HepG2 (cell line): ENCODE data around the gene CCDC106. TPM values are rescaled to one million over a fixed set of nuclear protein-coding genes. Genes with fewer than 3 reads are reported as not detected.

Source experiments
- ATAC-seq: fragments of 200-7000 bp; cut with Tn5 transposase; 3 replicates; pipeline ENCODE4 v1.9.1; 2020; ENCODE audit warnings: mild to moderate bottlenecking, moderate library complexity
- BruUV-seq: library from RNA; stranded (reverse); fragments of 400-500 nt; replicated peaks from 2 replicates; lab custom pipeline; 2021; lab: Mats Ljungman, UMichigan
- CTCF ChIA-PET: fragments of 300-600 bp; formaldehyde crosslinking; extraction: SDS; loops from one replicate; lab custom pipeline; 2021; ENCODE audit warnings: low total read pairs, inconsistent platforms, low intra/inter-chr PET ratio; lab: Yijun Ruan, JAX
- POLR2A ChIA-PET: fragments of 350-600 bp; sonication (Branson Sonifier 250); formaldehyde crosslinking; loops from one replicate; lab custom pipeline; 2020; ENCODE audit warnings: antibody characterized with exemption, inconsistent platforms; lab: Yijun Ruan, JAX
- DNase-seq: peaks from one replicate; pipeline ENCODE4 v3.0.0-alpha.2; 2015; ENCODE audit warnings: low spot score
- FAIRE-seq: peaks from 3 replicates; lab custom pipeline; 2011; peaks lifted over from hg19 to GRCh38; lab: Jason Lieb, UNC
- H2AFZ ChIP-seq: one replicate; pipeline ENCODE4 v1.6.1; 2011; ENCODE audit warnings: low read length, inconsistent platforms
- H3K27ac ChIP-seq: fragments of 300-600 bp; 3 replicates; pipeline ENCODE4 v1.8.0; 2011; ENCODE audit warnings: mixed run types, mild to moderate bottlenecking, mixed read lengths, low read length, inconsistent platforms; ENCODE audit not compliant: insufficient read depth; ENCODE audit errors: extremely low read length
- H3K27me3 ChIP-seq, 2 experiments: fragments of 200-600 bp in 1 of 2; 2 replicates in 1 of 2; 3 replicates in 1 of 2; pipeline versions ENCODE4 v1.6.0 to v1.8.0; 2011; ENCODE audit warnings: low read length in 2 of 2, mild to moderate bottlenecking in 2 of 2, moderate library complexity in 2 of 2, inconsistent platforms in 1 of 2; ENCODE audit not compliant: insufficient read depth in 2 of 2, control insufficient read depth in 1 of 2
- H3K36me3 ChIP-seq, 2 experiments: fragments of 200-600 bp in 1 of 2; replicated peaks in 1 of 2; 2 replicates in 1 of 2; 3 replicates in 1 of 2; pipeline versions ENCODE4 v1.5.1 to v1.8.0; 2011; ENCODE audit warnings: low read length in 2 of 2, inconsistent platforms in 1 of 2; ENCODE audit not compliant: insufficient read depth in 2 of 2, control insufficient read depth in 1 of 2
- H3K4me1 ChIP-seq: 2 replicates; pipeline ENCODE4 v1.5.1; 2012; ENCODE audit warnings: low read length, inconsistent platforms; ENCODE audit not compliant: insufficient read depth
- H3K4me2 ChIP-seq: 2 replicates; pipeline ENCODE4 v1.6.0; 2011; ENCODE audit warnings: low read depth, low read length, inconsistent platforms
- H3K4me3 ChIP-seq, 3 experiments: fragments of 200-600 bp in 1 of 3; sonication (generic), shearing (Covaris generic) in 1 of 3; replicated peaks in 1 of 3; 2 replicates each; pipeline ENCODE4 v1.5.1; 2011 to 2016; ENCODE audit warnings: low read length in 3 of 3, inconsistent platforms in 2 of 3, low read depth in 2 of 3, mild to moderate bottlenecking in 2 of 3, control low read depth in 1 of 3, mixed read lengths in 1 of 3; ENCODE audit not compliant: insufficient read depth in 1 of 3
- H3K79me2 ChIP-seq: one replicate; pipeline ENCODE4 v1.6.1; 2011; ENCODE audit warnings: low read length, inconsistent platforms; ENCODE audit not compliant: insufficient read depth
- H3K9ac ChIP-seq: 2 replicates; pipeline ENCODE4 v1.6.0; 2011; ENCODE audit warnings: mild to moderate bottlenecking, low read depth, low read length, inconsistent platforms; ENCODE audit not compliant: insufficient read depth
- H3K9me3 ChIP-seq: 2 replicates; pipeline ENCODE4 v1.5.1; 2012; ENCODE audit warnings: mild to moderate bottlenecking, low read length
- H4K20me1 ChIP-seq: 2 replicates; pipeline ENCODE4 v1.6.0; 2011; ENCODE audit warnings: inconsistent platforms, mild to moderate bottlenecking, low read length, moderate library complexity; ENCODE audit not compliant: insufficient read depth
- AGO2 ChIP-seq: fragments of 200-400 bp; formaldehyde crosslinking; optimal IDR thresholded peaks from 2 replicates; pipeline ENCODE3; 2017; ENCODE audit warnings: mild to moderate bottlenecking, low read depth, low read length, moderate library complexity
- GABPB1 ChIP-seq: IDR thresholded peaks from 2 replicates; pipeline ENCODE4 v1.6.1; 2016; ENCODE audit warnings: mild to moderate bottlenecking, missing genetic modification reagents, moderate library complexity, missing compliant biosample characterization
- HNF4G ChIP-seq, 2 experiments: sonication (generic) in 1 of 2; formaldehyde crosslinking in 1 of 2; IDR thresholded peaks; 2 replicates each; pipeline versions ENCODE4 v1.4.0 to v1.6.1; 2011 to 2020; ENCODE audit warnings: borderline replicate concordance in 2 of 2, low read depth in 2 of 2, mild to moderate bottlenecking in 2 of 2, low read length in 1 of 2, missing genetic modification reagents in 1 of 2, moderate library complexity in 1 of 2
- KLF16 ChIP-seq, 2 experiments: sonication (generic) in 1 of 2; formaldehyde crosslinking in 1 of 2; IDR thresholded peaks; 2 replicates each; pipeline versions ENCODE4 v1.6.1 to v1.8.0; 2016 to 2023; ENCODE audit warnings: missing genetic modification reagents in 2 of 2, missing compliant biosample characterization in 1 of 2
- PRPF4 ChIP-seq: fragments of 200-400 bp; formaldehyde crosslinking; IDR thresholded peaks from 2 replicates; pipeline ENCODE4 v1.6.1; 2016; ENCODE audit warnings: low read length, low read depth; ENCODE audit not compliant: poor library complexity, severe bottlenecking
- RBFOX2 ChIP-seq: fragments of 200-400 bp; formaldehyde crosslinking; IDR thresholded peaks from 2 replicates; pipeline ENCODE4 v1.6.1; 2017; ENCODE audit warnings: low read depth, mild to moderate bottlenecking, low read length
- REXO4 ChIP-seq: sonication (generic); formaldehyde crosslinking; IDR thresholded peaks from 2 replicates; pipeline ENCODE4 v1.8.0; 2022; ENCODE audit warnings: missing genetic modification reagents, mild to moderate bottlenecking, borderline replicate concordance
- SALL1 ChIP-seq: sonication (generic); formaldehyde crosslinking; IDR thresholded peaks from 2 replicates; pipeline ENCODE4 v1.8.0; 2022; ENCODE audit warnings: mild to moderate bottlenecking, missing genetic modification reagents
- SIX1 ChIP-seq: sonication (generic); formaldehyde crosslinking; IDR thresholded peaks from 2 replicates; pipeline ENCODE4 v1.4.0; 2020; ENCODE audit warnings: missing genetic modification reagents, borderline replicate concordance
- TBX2 ChIP-seq: sonication (generic); formaldehyde crosslinking; IDR thresholded peaks from 2 replicates; pipeline ENCODE4 v1.5.0; 2020; ENCODE audit warnings: missing genetic modification reagents, mild to moderate bottlenecking, borderline replicate concordance
- YEATS2 ChIP-seq: sonication (generic); formaldehyde crosslinking; IDR thresholded peaks from 2 replicates; pipeline ENCODE4 v1.4.0; 2020; ENCODE audit warnings: missing genetic modification reagents, borderline replicate concordance
- ZNF564 ChIP-seq: sonication (generic); formaldehyde crosslinking; IDR thresholded peaks from 2 replicates; pipeline ENCODE4 v1.8.1; 2023; ENCODE audit warnings: mild to moderate bottlenecking, missing genetic modification reagents
- ZNF776 ChIP-seq: sonication (generic); formaldehyde crosslinking; IDR thresholded peaks from 2 replicates; pipeline ENCODE4 v1.4.0; 2020; ENCODE audit warnings: mild to moderate bottlenecking, missing genetic modification reagents
- WGBS: methylation state at CpG from one replicate; pipeline ENCODE4 v1.1.6; 2017; ENCODE audit warnings: low lambda C conversion rate; 5-methylcytosine and 5-hydroxymethylcytosine counted together
- in situ Hi-C: cut with HindIII; loops from 2 replicates; pipeline ENCODE4 v1.10.0; 2017; ENCODE audit warnings: low pct_unique_long_range_greater_than_20kb; ENCODE audit not compliant: extremely low pct_ligation_motif_present
- intact Hi-C: fragments of 100-400 bp; cut with micrococcal nuclease; formaldehyde crosslinking; loops from one replicate; pipeline ENCODE4 v1.10.0; 2022; ENCODE audit not compliant: unreplicated experiment
- polyA plus RNA-seq, 8 experiments: library from polyadenylated mRNA; depleted of rRNA in 3 of 8; stranded (reverse) in 7 of 8; unstranded in 1 of 8; fragments of >200 nt; fragmentation: Illumina TruSeq in 4 of 8; extraction: Trizol in 4 of 8; gene quantifications; 2 replicates each; pipeline versions ENCODE4 v1.2.1 to v1.2.3, GENCODE V29; 2011 to 2016; ENCODE audit warnings: low read depth in 4 of 8, missing spikeins in 1 of 8, mixed read lengths in 1 of 8; ENCODE audit not compliant: insufficient read depth in 1 of 8
- total RNA-seq, 5 experiments: library from RNA; depleted of rRNA; stranded (reverse); fragments of >200 nt; fragmentation: Illumina TruSeq; extraction: Trizol; gene quantifications; 2 replicates each; pipeline ENCODE4 v1.2.3, GENCODE V29; 2016; ENCODE audit warnings: low read depth in 1 of 5
- TF ChIP-seq, protein P1 (sequence below): IDR thresholded peaks from 2 replicates; pipeline ENCODE4 v1.6.1; 2016; ENCODE audit warnings: low read depth
- TF ChIP-seq, protein P2 (sequence below): sonication (generic); formaldehyde crosslinking; IDR thresholded peaks from 2 replicates; pipeline ENCODE4 v1.4.0; 2020; ENCODE audit warnings: mild to moderate bottlenecking, missing genetic modification reagents
- TF ChIP-seq, protein P3 (sequence below): IDR thresholded peaks from 2 replicates; pipeline ENCODE4 v1.6.1; 2018; ENCODE audit warnings: missing genetic modification reagents

Gene CCDC106
- total and polyA plus RNA-seq, 2 of the 13 experiments (the other 11 are each of a cell fraction or from before 2014, with no cell fraction given), result 4.7 to 8.8 TPM

DNA sequence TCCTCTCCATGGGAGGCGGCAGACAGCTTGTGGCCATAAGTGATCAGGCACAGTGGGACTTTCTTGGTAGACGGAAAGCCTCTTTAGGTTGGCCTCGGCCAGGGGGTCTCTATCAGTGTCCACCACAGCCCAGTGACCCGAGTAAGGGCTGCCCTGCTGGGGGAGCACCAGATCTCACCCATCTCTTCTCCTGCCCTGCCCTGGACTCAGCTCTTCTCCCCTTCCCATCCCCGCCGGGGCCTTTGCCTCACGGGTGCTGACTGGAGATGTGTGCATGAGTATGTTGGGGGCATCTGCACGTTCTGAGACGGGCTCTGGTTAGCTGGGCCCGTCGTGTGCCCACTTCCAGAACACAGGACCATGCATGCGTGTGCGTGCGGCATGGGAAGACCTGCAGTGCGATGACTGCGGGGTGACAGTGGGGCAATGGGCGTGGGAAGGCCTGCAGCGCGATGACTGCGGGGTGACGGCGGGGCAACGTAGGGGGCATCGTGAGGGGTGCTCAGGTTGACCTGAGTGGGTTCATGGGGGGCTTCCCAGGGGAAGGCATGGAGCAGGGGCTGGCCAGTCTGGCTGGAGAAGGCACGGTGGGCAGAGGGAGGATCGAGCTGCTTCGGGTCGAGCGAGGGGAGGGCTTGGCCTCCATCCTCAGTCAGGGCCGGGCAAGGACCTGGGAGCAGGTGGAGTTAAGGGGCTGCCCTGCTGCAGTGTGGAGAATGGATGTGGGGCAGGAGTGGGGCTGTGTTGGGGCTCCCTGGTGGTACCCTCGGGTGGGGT is 42.9 kb downstream of the CCDC106 start:
- no peak overlapping the region for H2AFZ ChIP-seq
- H3K4me2 ChIP-seq, result no peak overlapping the region
- in situ Hi-C loops (no loop called here), intact Hi-C loops (no loop called here)
- ChIA-PET POLR2A (no interaction called here), CTCF (no interaction called here)
- peaks cover 4% of the 10 kb centered on the region for H3K79me2 ChIP-seq
- no peak overlapping the region for H3K9ac ChIP-seq
- WGBS, result over 99% methylated on average over 30 of the region's 31 CpGs
- H3K36me3 ChIP-seq, result peaks cover 24 to 61% of the 10 kb centered on the region in 2 experiments; a peak in 4 of 5 replicates
- no TSS peak for BruUV-seq
- H3K9me3 ChIP-seq, result no peaks in the 10 kb centered on the region
- H3K4me1 ChIP-seq, result peaks cover 20% of the 10 kb centered on the region; the same call in 1 of the 2 replicates
- FAIRE-seq (no peak), ATAC-seq (no peak), DNase-seq (no peak)
- TF ChIP-seq SIX1 (CRISPR knock-in tag) (no peak), AGO2 (peak; percentile 16), HNF4G (IDR thresholded peaks at IDR 0.05; ENCODE audit: borderline replicate concordance, low read depth, low read length) (no peak), HNF4G (CRISPR knock-in tag; IDR thresholded peaks at IDR 0.05; ENCODE audit: borderline replicate concordance, low read depth) (no peak), YEATS2 (CRISPR knock-in tag) (no peak), ZNF776 (no peak), KLF16 (CRISPR knock-in tag; IDR thresholded peaks at IDR 0.05) (no peak), RBFOX2 (peak; percentile 35; the same call in 1 of the 2 replicates), GABPB1 (CRISPR knock-in tag) (no peak), REXO4 (CRISPR knock-in tag) (no peak), TBX2 (CRISPR knock-in tag) (no peak), SALL1 (CRISPR knock-in tag) (no peak), PRPF4 (no peak), ZNF564 (CRISPR knock-in tag) (no peak)
- TF ChIP-seq, protein P1, sequence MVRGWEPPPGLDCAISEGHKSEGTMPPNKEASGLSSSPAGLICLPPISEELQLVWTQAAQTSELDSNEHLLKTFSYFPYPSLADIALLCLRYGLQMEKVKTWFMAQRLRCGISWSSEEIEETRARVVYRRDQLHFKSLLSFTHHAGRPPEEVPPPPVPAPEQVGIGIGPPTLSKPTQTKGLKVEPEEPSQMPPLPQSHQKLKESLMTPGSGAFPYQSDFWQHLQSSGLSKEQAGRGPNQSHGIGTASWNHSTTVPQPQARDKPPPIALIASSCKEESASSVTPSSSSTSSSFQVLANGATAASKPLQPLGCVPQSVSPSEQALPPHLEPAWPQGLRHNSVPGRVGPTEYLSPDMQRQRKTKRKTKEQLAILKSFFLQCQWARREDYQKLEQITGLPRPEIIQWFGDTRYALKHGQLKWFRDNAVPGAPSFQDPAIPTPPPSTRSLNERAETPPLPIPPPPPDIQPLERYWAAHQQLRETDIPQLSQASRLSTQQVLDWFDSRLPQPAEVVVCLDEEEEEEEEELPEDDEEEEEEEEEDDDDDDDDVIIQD (CRISPR knock-in tag), result no peak
- TF ChIP-seq, protein P2, sequence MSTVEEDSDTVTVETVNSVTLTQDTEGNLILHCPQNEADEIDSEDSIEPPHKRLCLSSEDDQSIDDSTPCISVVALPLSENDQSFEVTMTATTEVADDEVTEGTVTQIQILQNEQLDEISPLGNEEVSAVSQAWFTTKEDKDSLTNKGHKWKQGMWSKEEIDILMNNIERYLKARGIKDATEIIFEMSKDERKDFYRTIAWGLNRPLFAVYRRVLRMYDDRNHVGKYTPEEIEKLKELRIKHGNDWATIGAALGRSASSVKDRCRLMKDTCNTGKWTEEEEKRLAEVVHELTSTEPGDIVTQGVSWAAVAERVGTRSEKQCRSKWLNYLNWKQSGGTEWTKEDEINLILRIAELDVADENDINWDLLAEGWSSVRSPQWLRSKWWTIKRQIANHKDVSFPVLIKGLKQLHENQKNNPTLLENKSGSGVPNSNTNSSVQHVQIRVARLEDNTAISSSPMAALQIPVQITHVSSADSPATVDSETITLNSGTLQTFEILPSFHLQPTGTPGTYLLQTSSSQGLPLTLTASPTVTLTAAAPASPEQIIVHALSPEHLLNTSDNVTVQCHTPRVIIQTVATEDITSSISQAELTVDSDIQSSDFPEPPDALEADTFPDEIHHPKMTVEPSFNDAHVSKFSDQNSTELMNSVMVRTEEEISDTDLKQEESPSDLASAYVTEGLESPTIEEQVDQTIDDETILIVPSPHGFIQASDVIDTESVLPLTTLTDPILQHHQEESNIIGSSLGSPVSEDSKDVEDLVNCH (CRISPR knock-in tag), result no peak
- TF ChIP-seq, protein P3, sequence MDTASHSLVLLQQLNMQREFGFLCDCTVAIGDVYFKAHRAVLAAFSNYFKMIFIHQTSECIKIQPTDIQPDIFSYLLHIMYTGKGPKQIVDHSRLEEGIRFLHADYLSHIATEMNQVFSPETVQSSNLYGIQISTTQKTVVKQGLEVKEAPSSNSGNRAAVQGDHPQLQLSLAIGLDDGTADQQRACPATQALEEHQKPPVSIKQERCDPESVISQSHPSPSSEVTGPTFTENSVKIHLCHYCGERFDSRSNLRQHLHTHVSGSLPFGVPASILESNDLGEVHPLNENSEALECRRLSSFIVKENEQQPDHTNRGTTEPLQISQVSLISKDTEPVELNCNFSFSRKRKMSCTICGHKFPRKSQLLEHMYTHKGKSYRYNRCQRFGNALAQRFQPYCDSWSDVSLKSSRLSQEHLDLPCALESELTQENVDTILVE (CRISPR knock-in tag), result no peak
- H3K27me3 ChIP-seq, result no peaks in the 10 kb centered on the region
- no peak overlapping the region for H3K4me3 ChIP-seq
- no peak overlapping the region for H3K27ac ChIP-seq
- no peaks in the 10 kb centered on the region for H4K20me1 ChIP-seq
